SU-DHL-6 (cell line): ENCODE measurements around the gene STARD7.

Source experiments
- CTCF ChIP-seq: fragments of 200-600 bp; sonication (generic); IDR thresholded peaks from one replicate; pipeline ENCODE4 v1.5.1; 2017; ENCODE audit warnings: antibody characterized with exemption, mild to moderate bottlenecking, low read length, moderate library complexity; ENCODE audit not compliant: insufficient read depth, poor library complexity, severe bottlenecking
- EZH2phosphoT487 ChIP-seq: fragments of 200-600 bp; sonication (generic), shearing (Covaris generic); conservative IDR thresholded peaks from 2 replicates; pipeline ENCODE4 v1.6.1; 2018; ENCODE audit warnings: mild to moderate bottlenecking, antibody characterized with exemption, low read length, moderate library complexity, mixed read lengths

GRCh38 chr2:96207073-96207773 lies 1.4 kb downstream of the STARD7 start:
- no peak for TF ChIP-seq CTCF
- TF ChIP-seq EZH2phosphoT487 = no peak
